OCI-LY1 (cell line): Measurements from ENCODE around the gene GIMAP7.

Experiments
- H2AFZ ChIP-seq: fragments of 200-600 bp; sonication (generic), shearing (Covaris generic); 2 replicates; pipeline ENCODE4 v1.6.0; 2014; ENCODE audit warnings: antibody characterized with exemption, mild to moderate bottlenecking, low read length
- H3F3A ChIP-seq: fragments of 200-600 bp; sonication (generic), shearing (Covaris generic); 2 replicates; pipeline ENCODE4 v1.6.0; 2014; ENCODE audit warnings: mild to moderate bottlenecking, antibody characterized with exemption, low read length, moderate library complexity; ENCODE audit not compliant: insufficient read depth
- H3K27ac ChIP-seq: fragments of 200-600 bp; sonication (generic); 2 replicates; pipeline ENCODE4 v1.5.1; 2014; ENCODE audit warnings: low read length, mixed run types, mild to moderate bottlenecking, low read depth; ENCODE audit not compliant: poor library complexity, severe bottlenecking
- H3K27me3 ChIP-seq: fragments of 200-600 bp; sonication (generic); 2 replicates; pipeline ENCODE4 v1.6.0; 2014; ENCODE audit warnings: antibody characterized with exemption, mild to moderate bottlenecking, low read length, moderate library complexity; ENCODE audit not compliant: insufficient read depth
- H3K36me3 ChIP-seq: fragments of 200-600 bp; sonication (generic); 2 replicates; pipeline ENCODE4 v1.6.1; 2014; ENCODE audit warnings: mild to moderate bottlenecking, antibody characterized with exemption, low read length, moderate library complexity, mixed read lengths; ENCODE audit not compliant: insufficient read depth
- H3K4me1 ChIP-seq: fragments of 200-600 bp; sonication (generic); 2 replicates; pipeline ENCODE4 v1.5.1; 2014; ENCODE audit warnings: mild to moderate bottlenecking, low read length, moderate library complexity; ENCODE audit not compliant: insufficient read depth, severe bottlenecking
- H3K4me2 ChIP-seq: fragments of 200-600 bp; sonication (generic), shearing (Covaris generic); 2 replicates; pipeline ENCODE4 v1.6.1; 2014; ENCODE audit warnings: low read length
- H3K4me3 ChIP-seq: fragments of 200-600 bp; sonication (generic); 2 replicates; pipeline ENCODE4 v1.5.1; 2014; ENCODE audit warnings: low read length, low read depth, mild to moderate bottlenecking, mixed read lengths; ENCODE audit not compliant: poor library complexity, severe bottlenecking
- H3K79me2 ChIP-seq: fragments of 200-600 bp; shearing (Covaris generic); 2 replicates; pipeline ENCODE4 v1.6.1; 2016; ENCODE audit warnings: mixed run types, low read length, mixed read lengths; ENCODE audit not compliant: insufficient read depth
- H3K9ac ChIP-seq: fragments of 200-600 bp; sonication (generic), shearing (Covaris generic); 2 replicates; pipeline ENCODE4 v1.6.1; 2014; ENCODE audit warnings: mild to moderate bottlenecking, low read length, mixed read lengths
- H3K9me2 ChIP-seq: fragments of 200-600 bp; sonication (generic), shearing (Covaris generic); 2 replicates; pipeline ENCODE4 v1.6.1; 2014; ENCODE audit warnings: low read depth, mild to moderate bottlenecking, low read length, mixed read lengths
- H3K9me3 ChIP-seq: fragments of 200-600 bp; shearing (Covaris generic); 2 replicates; pipeline ENCODE4 v1.6.1; 2014; ENCODE audit warnings: low read length, mixed read lengths
- H4K20me1 ChIP-seq: fragments of 200-600 bp; sonication (generic), shearing (Covaris generic); 2 replicates; pipeline ENCODE4 v1.6.0; 2016; ENCODE audit warnings: mild to moderate bottlenecking, low read length; ENCODE audit not compliant: insufficient read depth
- EZH2 ChIP-seq: fragments of 200-600 bp; sonication (generic), shearing (Covaris generic); IDR thresholded peaks from 2 replicates; pipeline ENCODE4 v1.8.0; 2017; ENCODE audit warnings: borderline replicate concordance, mixed run types, mild to moderate bottlenecking, antibody characterized with exemption, low read length, moderate library complexity, mixed read lengths
- TF ChIP-seq, protein P1 (sequence below): fragments of 200-600 bp; sonication (generic), shearing (Covaris generic); IDR thresholded peaks from 2 replicates; pipeline ENCODE4 v1.5.1; 2017; ENCODE audit warnings: mild to moderate bottlenecking, antibody characterized with exemption, low read length, moderate library complexity, mixed read lengths

GIMAP7 gene

GRCh38 chr7:150562919-150563318, 48.2 kb downstream of the GIMAP7 start:
- Histone ChIP-seq H3K36me3 (no peaks in the 10 kb centered on the region), H3K27me3 (no peaks in the 10 kb centered on the region), H4K20me1 (no peaks in the 10 kb centered on the region), H3K4me3 (no peak overlapping the region), H2AFZ (no peak overlapping the region), H3F3A (no peaks in the 10 kb centered on the region), H3K4me2 (no peak overlapping the region), H3K9me3 (0 out of 2 replicates have a peak, but pooled peaks cover 3% of the 10 kb centered on the region), H3K9me2 (no peaks in the 10 kb centered on the region; the same call in 1 of the 2 replicates), H3K9ac (no peak overlapping the region), H3K79me2 (no peaks in the 10 kb centered on the region), H3K27ac (no peak overlapping the region), H3K4me1 (no peaks in the 10 kb centered on the region)
- TF ChIP-seq EZH2, result no peak
- TF ChIP-seq, protein P1, sequence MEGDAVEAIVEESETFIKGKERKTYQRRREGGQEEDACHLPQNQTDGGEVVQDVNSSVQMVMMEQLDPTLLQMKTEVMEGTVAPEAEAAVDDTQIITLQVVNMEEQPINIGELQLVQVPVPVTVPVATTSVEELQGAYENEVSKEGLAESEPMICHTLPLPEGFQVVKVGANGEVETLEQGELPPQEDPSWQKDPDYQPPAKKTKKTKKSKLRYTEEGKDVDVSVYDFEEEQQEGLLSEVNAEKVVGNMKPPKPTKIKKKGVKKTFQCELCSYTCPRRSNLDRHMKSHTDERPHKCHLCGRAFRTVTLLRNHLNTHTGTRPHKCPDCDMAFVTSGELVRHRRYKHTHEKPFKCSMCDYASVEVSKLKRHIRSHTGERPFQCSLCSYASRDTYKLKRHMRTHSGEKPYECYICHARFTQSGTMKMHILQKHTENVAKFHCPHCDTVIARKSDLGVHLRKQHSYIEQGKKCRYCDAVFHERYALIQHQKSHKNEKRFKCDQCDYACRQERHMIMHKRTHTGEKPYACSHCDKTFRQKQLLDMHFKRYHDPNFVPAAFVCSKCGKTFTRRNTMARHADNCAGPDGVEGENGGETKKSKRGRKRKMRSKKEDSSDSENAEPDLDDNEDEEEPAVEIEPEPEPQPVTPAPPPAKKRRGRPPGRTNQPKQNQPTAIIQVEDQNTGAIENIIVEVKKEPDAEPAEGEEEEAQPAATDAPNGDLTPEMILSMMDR, result no peak

- Histone ChIP-seq H3K9me2 (no peaks in the 10 kb centered on the region), H3K4me1 (no peaks in the 10 kb centered on the region), H3K27ac (no peak overlapping the region), H3K4me3 (no peak overlapping the region), H3K9ac (no peak overlapping the region), H4K20me1 (no peaks in the 10 kb centered on the region), H3K79me2 (no peaks in the 10 kb centered on the region), H3K4me2 (no peak overlapping the region), H3K36me3 (no peaks in the 10 kb centered on the region), H3K9me3 (0 out of 2 replicates have a peak, but pooled peaks cover 3% of the 10 kb centered on the region), H3K27me3 (no peaks in the 10 kb centered on the region), H3F3A (no peaks in the 10 kb centered on the region), H2AFZ (no peak overlapping the region)
- TF ChIP-seq, protein P1, result no peak
- no peak for TF ChIP-seq EZH2
These were observed 49.3 kb downstream of the GIMAP7 start for GRCh38 chr7:150564006-150564405.

GRCh38 chr7:150564566-150564965, 49.9 kb downstream of the GIMAP7 start:
- no peaks in the 10 kb centered on the region for H3K36me3 ChIP-seq
- no peaks in the 10 kb centered on the region for H3K79me2 ChIP-seq
- no peak overlapping the region for H2AFZ ChIP-seq
- H3K9me2 ChIP-seq, result no peaks in the 10 kb centered on the region
- no peaks in the 10 kb centered on the region for H3K27me3 ChIP-seq
- TF ChIP-seq, protein P1, result no peak
- no peak for TF ChIP-seq EZH2
- no peaks in the 10 kb centered on the region for H4K20me1 ChIP-seq
- no peaks in the 10 kb centered on the region for H3F3A ChIP-seq
- H3K4me2 ChIP-seq, result no peak overlapping the region
- H3K9me3 ChIP-seq, result 0 out of 2 replicates have a peak, but pooled peaks cover 3% of the 10 kb centered on the region
- no peak overlapping the region for H3K27ac ChIP-seq
- no peaks in the 10 kb centered on the region for H3K4me1 ChIP-seq
- H3K4me3 ChIP-seq, result no peak overlapping the region
- no peak overlapping the region for H3K9ac ChIP-seq
